ENCODE data around the gene DCTN3.

- peak; percentile 74 to 80 for TF ChIP-seq CTCF (conservative IDR thresholded peaks at IDR 0.05 in 1 of 2, IDR thresholded peaks at IDR 0.05 in 1 of 2; ENCODE audit: low read depth in 1 of 2, low read length in 2 of 2)
- TF ChIP-seq EZH2 (IDR thresholded peaks at IDR 0.05; ENCODE audit: low read length, missing control alignments) = peak; percentile 97
Measured at GRCh38 chr9:34591248-34591916, 28.9 kb downstream of the DCTN3 start.

All from fibroblast of lung (primary cell).